Keratinocyte (primary cell): Measurements from ENCODE around the gene TTC33.

Source experiments
- CTCF ChIP-seq, 3 experiments: IDR thresholded peaks in 1 of 3; conservative IDR thresholded peaks in 1 of 3; optimal IDR thresholded peaks in 1 of 3; 2 replicates in 2 of 3; 3 replicates in 1 of 3; pipeline versions ENCODE3 to v1.5.1; 2011; ENCODE audit warnings: low read length in 3 of 3, mild to moderate bottlenecking in 3 of 3, moderate library complexity in 2 of 3, control low read depth in 1 of 3, inconsistent platforms in 1 of 3; ENCODE audit not compliant: insufficient read depth in 2 of 3; ENCODE audit errors: extremely low read depth in 1 of 3
- EZH2 ChIP-seq: IDR thresholded peaks from one replicate; pipeline ENCODE4 v1.6.1; 2012; ENCODE audit warnings: inconsistent platforms, mild to moderate bottlenecking, low read length, moderate library complexity

- no peak for TF ChIP-seq CTCF (optimal IDR thresholded peaks at IDR 0.05 in 1 of 3, IDR thresholded peaks at IDR 0.05 in 1 of 3, conservative IDR thresholded peaks at IDR 0.05 in 1 of 3; ENCODE audit: extremely low read depth in 1 of 3, insufficient read depth in 2 of 3, low read length in 3 of 3)
- no peak for TF ChIP-seq EZH2
Observed at GRCh38 chr5:40791715-40792139, 36.0 kb upstream of the TTC33 start.
